Measurements from ENCODE around the gene BRD7.

GRCh38 chr16:50326264-50326663, 42.5 kb downstream of the BRD7 start:
- TF ChIP-seq GLI2 (tag by site-specific recombination; IDR thresholded peaks at IDR 0.05; ENCODE audit: borderline replicate concordance, low read depth) (no peak), ZNF311 (tag by site-specific recombination; IDR thresholded peaks at IDR 0.05; ENCODE audit: borderline replicate concordance) (no peak), ZNF670 (tag by site-specific recombination; IDR thresholded peaks at IDR 0.05; ENCODE audit: low read depth) (no peak), ZNF133 (tag by site-specific recombination; IDR thresholded peaks at IDR 0.05) (no peak), ZNF302 (tag by site-specific recombination; IDR thresholded peaks at IDR 0.05; ENCODE audit: low read depth) (no peak), CTCF (tag by site-specific recombination; IDR thresholded peaks at IDR 0.05) (no peak), ZNF621 (tag by site-specific recombination; IDR thresholded peaks at IDR 0.05) (no peak), KLF1 (tag by site-specific recombination; IDR thresholded peaks at IDR 0.05) (no peak), ZNF121 (tag by site-specific recombination; IDR thresholded peaks at IDR 0.05) (no peak), ZNF324 (tag by site-specific recombination; IDR thresholded peaks at IDR 0.05) (no peak), ZSCAN23 (tag by site-specific recombination; IDR thresholded peaks at IDR 0.05) (no peak), ZBTB8A (tag by site-specific recombination; IDR thresholded peaks at IDR 0.05) (no peak), ZNF23 (tag by site-specific recombination; IDR thresholded peaks at IDR 0.05; ENCODE audit: borderline replicate concordance) (no peak)

Data from HEK293 (cell line).